HL-60/S4 treated with phorbol 12-myristate 13-acetate at 8.2 ng/mL for 4 days and 3 days (cell line): Measurements from ENCODE around the gene RPTOR.
"Not testable (repeated sequence)": the region's sequence is repeated elsewhere in the genome, so short reads cannot be mapped to it uniquely, and the experiment has no call there.

Experiments used
- in situ Hi-C: fragments of 300-500 bp; cut with MboI; formaldehyde crosslinking; loops from 2 replicates; pipeline ENCODE4 v1.15.0; 2022; ENCODE audit warnings: low sequenced_read_pairs

Gene RPTOR

GRCh38 chr17:80609757-80610156, 65.1 kb downstream of the RPTOR start:
- in situ Hi-C loops: no loop called here

- in situ Hi-C loops: no loop called here
These were observed 67.2 kb downstream of the RPTOR start for GRCh38 chr17:80611816-80612215.

GRCh38 chr17:80612997-80613731, 68.5 kb downstream of the RPTOR start:
- in situ Hi-C loops: no loop called here

- in situ Hi-C loops: no loop called here
These were observed 69.1 kb downstream of the RPTOR start for GRCh38 chr17:80613732-80614071.

GRCh38 chr17:80614332-80615047, 69.9 kb downstream of the RPTOR start:
- in situ Hi-C loops: no loop called here

GRCh38 chr17:80615376-80615775, 70.7 kb downstream of the RPTOR start:
- in situ Hi-C loops: no loop called here

GRCh38 chr17:80616705-80617104, 72.1 kb downstream of the RPTOR start:
- in situ Hi-C loops: no loop called here

GRCh38 chr17:80618304-80618703, 73.7 kb downstream of the RPTOR start:
- in situ Hi-C loops: no loop called here

GRCh38 chr17:80619535-80620235, 75.0 kb downstream of the RPTOR start:
- in situ Hi-C loops: no loop called here

GRCh38 chr17:80621335-80621996, 76.8 kb downstream of the RPTOR start:
- in situ Hi-C loops: no loop called here

GRCh38 chr17:80621997-80622357, 77.3 kb downstream of the RPTOR start:
- in situ Hi-C loops: no loop called here

- in situ Hi-C loops: no loop called here
These were observed 80.2 kb downstream of the RPTOR start for GRCh38 chr17:80624864-80625263.

- in situ Hi-C loops: no loop called here
These were observed 81.0 kb downstream of the RPTOR start for GRCh38 chr17:80625627-80626026.

GRCh38 chr17:80628881-80629280, 84.2 kb downstream of the RPTOR start:
- in situ Hi-C loops: not testable (repeated sequence)

- in situ Hi-C loops: no loop called here
These were observed 84.8 kb downstream of the RPTOR start for GRCh38 chr17:80629298-80630028.

GRCh38 chr17:80630560-80631120, 86.0 kb downstream of the RPTOR start:
- in situ Hi-C loops: no loop called here

GRCh38 chr17:80631142-80632045, 86.8 kb downstream of the RPTOR start:
- in situ Hi-C loops: no loop called here

- in situ Hi-C loops: no loop called here
These were observed 87.5 kb downstream of the RPTOR start for GRCh38 chr17:80632046-80632581.

GRCh38 chr17:80633207-80633606, 88.6 kb downstream of the RPTOR start:
- in situ Hi-C loops: no loop called here
